Measurements from ENCODE around the gene ZKSCAN8. TPM values are rescaled to one million over a fixed set of nuclear protein-coding genes. Genes with fewer than 3 reads are reported as not detected.

Gene ZKSCAN8
- total RNA-seq, 1 donor from 2014 or later = 20.8 TPM

DNA sequence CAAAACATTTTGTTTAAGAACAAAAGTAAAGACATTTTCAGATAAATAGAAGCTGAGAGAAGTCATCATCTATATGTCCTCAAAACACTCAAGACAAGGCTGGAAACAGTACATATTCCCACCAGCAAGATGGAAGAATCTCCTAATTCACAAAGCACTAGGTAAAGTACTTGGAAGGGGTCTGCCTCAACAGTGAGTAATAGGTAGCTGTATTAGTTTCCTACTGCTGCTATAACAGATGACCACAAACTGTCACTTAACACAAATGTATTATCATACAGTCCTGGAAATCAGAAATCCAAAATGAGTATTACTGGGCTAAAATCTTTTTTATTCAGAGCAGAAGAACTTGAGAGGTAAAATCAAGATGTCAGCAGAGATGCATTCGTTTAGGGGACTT is 40.6 kb downstream of the ZKSCAN8 start:
- Mint-ChIP-seq H3K4me1 (ENCODE audit: low read depth) (no peaks in the 10 kb centered on the region), H3K4me3 (ENCODE audit: low read depth) (no peak overlapping the region)

DNA sequence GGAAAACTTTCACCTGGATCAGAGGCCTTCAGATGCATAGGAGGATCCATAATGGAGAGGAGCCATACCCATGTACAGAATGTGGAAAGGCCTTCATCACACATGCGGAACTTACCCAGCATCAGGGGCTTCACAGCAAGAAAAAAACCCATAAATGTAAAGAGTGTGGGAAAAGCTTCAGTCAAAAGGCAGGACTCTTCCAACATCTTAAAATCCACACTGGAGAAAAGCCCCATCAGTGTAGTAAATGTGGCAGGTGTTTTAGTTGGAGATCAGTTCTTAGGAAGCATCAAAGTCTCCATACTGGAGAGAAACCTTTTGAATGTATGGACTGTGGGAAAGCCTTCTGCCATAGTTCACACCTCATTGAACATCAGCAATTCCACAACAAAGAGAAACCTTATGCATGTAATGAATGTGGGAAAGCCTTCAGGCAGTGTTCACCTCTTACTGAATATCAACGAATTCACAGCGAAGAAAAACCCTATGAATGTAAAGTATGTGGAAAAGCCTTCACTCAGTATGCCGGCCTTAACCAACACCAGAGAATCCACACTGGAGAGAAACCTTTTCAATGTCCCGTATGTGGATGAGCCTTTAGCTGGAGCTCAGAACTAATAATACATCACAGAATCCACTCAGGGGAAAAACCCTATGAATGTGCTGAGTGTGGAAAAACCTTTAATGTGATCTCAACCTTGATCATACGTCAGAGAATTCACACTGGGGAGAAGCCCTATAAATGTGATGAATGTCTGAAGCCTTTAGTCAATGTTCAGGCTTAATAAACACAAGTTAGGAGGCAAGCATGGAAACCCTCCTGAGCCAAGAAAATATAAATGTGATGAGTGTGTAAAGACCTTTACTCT is 46.7 kb downstream of the ZKSCAN8 start:
- H3K4me1 Mint-ChIP-seq (ENCODE audit: low read depth) = no peaks in the 10 kb centered on the region
- no peaks in the 10 kb centered on the region for H3K27me3 Mint-ChIP-seq (ENCODE audit: low read depth)
- peaks cover 63% of the 10 kb centered on the region for H3K9me3 Mint-ChIP-seq
- no peak for DNase-seq (ENCODE audit: low spot score)
- no peak overlapping the region for H3K27ac Mint-ChIP-seq
- intact Hi-C loops (cut with micrococcal nuclease) = no loop called here
- H3K36me3 Mint-ChIP-seq (ENCODE audit: low read depth) = peaks cover 3% of the 10 kb centered on the region
- H3K4me3 Mint-ChIP-seq (ENCODE audit: low read depth) = no peak overlapping the region

More for the DNA sequence above, 40.6 kb downstream of the ZKSCAN8 start:
- DNase-seq (ENCODE audit: low spot score) = no peak
- H3K9me3 Mint-ChIP-seq = peaks cover 43% of the 10 kb centered on the region
- no peak overlapping the region for H3K27ac Mint-ChIP-seq
- H3K36me3 Mint-ChIP-seq (ENCODE audit: low read depth) = no peaks in the 10 kb centered on the region
- peaks cover 2% of the 10 kb centered on the region for H3K27me3 Mint-ChIP-seq (ENCODE audit: low read depth)
- intact Hi-C loops (cut with micrococcal nuclease) = no loop called here

DNA sequence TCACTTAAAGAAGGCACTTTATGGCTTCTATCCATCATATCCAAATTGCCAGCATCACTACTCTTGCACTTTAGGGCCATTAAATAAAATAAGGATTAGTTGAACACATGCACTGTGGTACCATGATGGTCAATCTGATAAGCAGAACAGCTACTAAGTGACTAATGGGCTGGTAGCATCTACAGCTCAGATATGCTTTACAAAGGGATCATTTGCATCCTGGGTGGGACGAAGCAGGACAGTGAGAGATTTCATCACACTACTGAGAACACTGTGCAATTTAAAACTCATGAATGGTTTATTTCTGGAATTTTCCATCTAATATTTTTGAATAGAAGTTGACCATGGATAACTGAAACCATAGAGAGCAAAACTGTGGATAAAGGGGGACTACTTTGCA is 58.3 kb downstream of the ZKSCAN8 start:
- Mint-ChIP-seq H3K9me3 (peaks cover 57% of the 10 kb centered on the region), H3K36me3 (ENCODE audit: low read depth) (no peaks in the 10 kb centered on the region), H3K4me3 (ENCODE audit: low read depth) (no peak overlapping the region), H3K27ac (no peak overlapping the region), H3K27me3 (ENCODE audit: low read depth) (peaks cover 13% of the 10 kb centered on the region), H3K4me1 (ENCODE audit: low read depth) (peaks cover 4% of the 10 kb centered on the region)
- intact Hi-C loops (cut with micrococcal nuclease) = no loop called here
- DNase-seq (ENCODE audit: low spot score) = no peak

DNA sequence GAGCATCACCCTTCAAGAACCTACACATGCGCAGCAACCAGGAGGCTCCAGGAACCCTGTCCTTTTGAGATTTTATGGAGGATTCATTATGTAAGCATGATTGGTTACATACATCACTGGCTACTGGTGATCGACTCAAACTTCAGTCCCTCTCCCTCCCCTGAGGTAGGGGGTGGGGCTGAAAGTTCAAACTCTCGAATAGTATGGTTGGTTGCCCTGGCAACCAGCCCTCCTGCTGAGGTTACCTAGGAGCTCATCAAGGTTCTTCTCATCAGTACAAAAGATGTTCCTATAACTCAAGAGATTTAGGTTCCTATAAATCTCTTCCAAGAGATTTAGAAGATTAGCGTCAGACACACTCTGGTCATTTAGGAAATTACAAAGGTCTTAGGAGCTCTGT is 61.5 kb downstream of the ZKSCAN8 start:
- Mint-ChIP-seq H3K36me3 (ENCODE audit: low read depth) (no peaks in the 10 kb centered on the region), H3K4me3 (ENCODE audit: low read depth) (no peak overlapping the region), H3K9me3 (peaks cover 32% of the 10 kb centered on the region), H3K27ac (no peak overlapping the region), H3K27me3 (ENCODE audit: low read depth) (peaks cover 39% of the 10 kb centered on the region), H3K4me1 (ENCODE audit: low read depth) (peaks cover 15% of the 10 kb centered on the region)
- intact Hi-C loops (cut with micrococcal nuclease) = no loop called here
- no peak for DNase-seq (ENCODE audit: low spot score)

DNA sequence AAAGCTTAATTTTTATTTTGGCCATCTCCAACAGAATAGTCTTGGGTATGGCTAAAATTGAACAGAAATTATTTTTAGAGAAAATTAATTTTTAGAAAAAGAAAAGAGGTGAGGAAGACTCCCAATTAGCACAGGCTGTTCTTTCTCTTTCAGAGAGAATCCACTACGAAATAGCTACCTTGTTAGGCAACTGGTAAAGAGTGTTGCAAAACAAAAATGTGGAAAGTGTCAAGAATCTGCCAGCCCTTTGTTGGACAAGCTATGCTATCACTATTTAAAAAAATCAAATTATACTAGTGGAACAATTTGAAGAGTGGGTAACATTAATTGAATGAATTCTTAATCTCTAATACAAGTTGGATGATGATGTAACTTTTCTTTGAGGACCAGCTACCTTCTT is 64.2 kb downstream of the ZKSCAN8 start:
- H3K4me1 Mint-ChIP-seq (ENCODE audit: low read depth) = peaks cover 18% of the 10 kb centered on the region
- intact Hi-C loops (cut with micrococcal nuclease) = no loop called here
- no peak overlapping the region for H3K27ac Mint-ChIP-seq
- H3K36me3 Mint-ChIP-seq (ENCODE audit: low read depth) = no peaks in the 10 kb centered on the region
- H3K4me3 Mint-ChIP-seq (ENCODE audit: low read depth) = no peak overlapping the region
- DNase-seq (ENCODE audit: low spot score) = no peak
- peaks cover 11% of the 10 kb centered on the region for H3K9me3 Mint-ChIP-seq
- H3K27me3 Mint-ChIP-seq (ENCODE audit: low read depth) = peaks cover 59% of the 10 kb centered on the region

DNA sequence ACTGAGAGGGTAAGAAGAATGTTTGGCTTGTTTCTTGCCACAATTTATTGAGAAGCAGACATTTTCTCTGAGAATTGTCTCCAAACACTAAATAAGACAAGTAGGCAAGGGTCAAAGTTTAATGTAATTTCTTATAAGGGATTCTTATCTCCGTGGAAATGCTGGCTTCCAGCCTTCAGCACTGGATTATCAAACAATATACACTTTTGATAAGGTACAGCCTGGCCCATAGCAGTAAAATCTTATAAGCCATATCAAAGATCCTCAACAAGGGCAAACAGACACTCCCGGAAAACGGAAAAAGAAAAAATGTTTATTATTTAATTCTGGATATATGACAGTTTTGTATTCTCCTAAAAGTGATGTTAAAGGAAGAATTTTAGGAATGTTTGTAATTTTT is 64.8 kb downstream of the ZKSCAN8 start:
- intact Hi-C loops (cut with micrococcal nuclease) = no loop called here
- peaks cover 64% of the 10 kb centered on the region for H3K27me3 Mint-ChIP-seq (ENCODE audit: low read depth)

DNA sequence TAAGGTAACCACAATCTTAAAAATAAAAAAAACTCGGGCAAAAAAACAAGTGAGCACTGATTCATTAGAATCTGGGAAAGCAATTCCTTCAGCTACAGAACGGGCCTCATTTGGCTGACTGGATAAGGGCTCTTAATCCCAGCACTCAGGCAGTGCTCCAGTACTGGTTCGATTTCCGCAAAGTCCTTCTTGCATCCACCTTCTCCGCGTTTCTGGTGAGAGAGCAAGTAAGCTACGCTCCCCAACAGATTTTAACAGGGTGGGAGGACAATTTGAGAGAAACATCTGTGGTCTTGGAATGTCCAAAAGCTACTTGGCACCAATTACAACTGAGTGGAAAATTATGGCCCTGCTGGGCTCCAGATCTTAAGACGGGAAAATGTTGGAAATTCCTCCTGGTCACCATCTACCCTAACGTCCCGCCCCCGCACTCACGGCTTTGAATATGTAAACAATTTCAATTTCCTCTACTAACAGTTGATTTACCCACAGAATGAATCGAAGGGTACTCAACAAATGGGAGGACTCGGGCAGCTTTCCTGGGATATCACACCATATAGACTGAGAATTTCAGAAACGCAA is 65.3 kb downstream of the ZKSCAN8 start:
- Mint-ChIP-seq H3K9me3 (peaks cover 11% of the 10 kb centered on the region), H3K36me3 (ENCODE audit: low read depth) (peaks cover 3% of the 10 kb centered on the region), H3K4me1 (ENCODE audit: low read depth) (peaks cover 22% of the 10 kb centered on the region), H3K4me3 (ENCODE audit: low read depth) (peak overlapping the region; percentile 82), H3K27ac (no peak overlapping the region), H3K27me3 (ENCODE audit: low read depth) (peaks cover 69% of the 10 kb centered on the region)
- intact Hi-C loops (cut with micrococcal nuclease) = no loop called here
- no peak for DNase-seq (ENCODE audit: low spot score)

More for the DNA sequence above, 64.8 kb downstream of the ZKSCAN8 start:
- H3K36me3 Mint-ChIP-seq (ENCODE audit: low read depth) = no peaks in the 10 kb centered on the region
- peaks cover 18% of the 10 kb centered on the region for H3K4me1 Mint-ChIP-seq (ENCODE audit: low read depth)
- no peak overlapping the region for H3K27ac Mint-ChIP-seq
- peaks cover 11% of the 10 kb centered on the region for H3K9me3 Mint-ChIP-seq
- H3K4me3 Mint-ChIP-seq (ENCODE audit: low read depth) = no peak overlapping the region
- DNase-seq (ENCODE audit: low spot score) = no peak

DNA sequence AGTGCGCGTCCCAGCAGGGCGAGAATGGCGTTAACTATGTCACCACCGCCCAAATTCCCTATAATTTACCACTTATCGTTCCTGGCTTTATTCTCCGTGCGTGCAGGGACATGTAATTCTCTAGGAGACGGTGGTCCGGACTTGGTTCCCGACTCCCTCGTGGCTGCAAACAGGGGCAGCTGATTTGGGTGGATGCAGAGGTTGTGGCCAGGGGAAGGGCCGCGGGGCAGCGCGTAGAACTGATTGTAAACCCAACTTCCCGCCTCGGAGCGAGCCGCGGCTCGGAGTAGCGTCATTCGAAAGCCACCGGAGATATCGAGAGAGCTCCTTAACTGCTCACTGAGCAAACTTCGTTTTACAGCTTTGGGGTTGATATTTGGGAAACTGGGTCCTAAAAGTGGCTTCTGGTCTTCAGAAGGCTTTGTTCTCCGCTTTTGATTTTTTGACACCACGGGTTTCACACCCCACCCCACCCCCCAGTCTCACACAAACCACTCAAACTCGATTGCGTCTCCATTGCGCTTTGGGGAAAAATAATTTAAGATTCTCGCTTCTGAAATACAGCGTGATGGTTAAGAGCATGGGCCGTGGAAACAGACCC is 65.9 kb downstream of the ZKSCAN8 start:
- Mint-ChIP-seq H3K4me1 (ENCODE audit: low read depth) (peaks cover 24% of the 10 kb centered on the region), H3K36me3 (ENCODE audit: low read depth) (peaks cover 3% of the 10 kb centered on the region), H3K9me3 (peaks cover 11% of the 10 kb centered on the region), H3K27me3 (ENCODE audit: low read depth) (peaks cover 75% of the 10 kb centered on the region), H3K27ac (no peak overlapping the region), H3K4me3 (ENCODE audit: low read depth) (peak overlapping the region; percentile 82)
- intact Hi-C loops (cut with micrococcal nuclease) = no loop called here
- DNase-seq (ENCODE audit: low spot score) = peak; percentile 28

DNA sequence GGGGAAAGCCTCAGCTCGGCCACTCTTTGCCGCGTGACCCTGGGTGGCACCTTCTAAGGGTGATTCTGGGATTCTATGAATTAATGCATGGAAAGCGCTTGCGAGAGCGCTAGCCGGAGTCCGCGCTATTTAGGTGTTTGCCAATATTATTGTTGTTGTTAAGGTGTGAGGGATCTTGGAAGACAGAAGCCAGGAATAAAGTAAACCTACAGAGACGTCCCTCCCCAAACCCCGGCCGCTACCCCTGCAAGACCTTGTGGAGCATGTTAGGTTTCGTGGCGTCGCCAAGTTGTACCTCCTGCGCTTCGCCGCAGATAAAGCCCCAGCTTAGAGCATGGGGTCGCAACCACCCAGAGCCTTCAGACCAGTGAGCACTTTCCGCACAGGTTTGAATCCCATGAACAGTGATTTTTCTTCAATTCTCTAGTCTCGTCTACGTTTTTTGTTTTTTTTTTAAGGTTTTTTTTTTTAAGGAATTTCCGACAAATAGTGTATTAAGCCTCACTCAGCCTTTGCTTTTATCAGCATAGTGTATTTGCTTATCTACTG is 66.5 kb downstream of the ZKSCAN8 start:
- H3K27ac Mint-ChIP-seq = no peak overlapping the region
- peaks cover 29% of the 10 kb centered on the region for H3K4me1 Mint-ChIP-seq (ENCODE audit: low read depth)
- H3K4me3 Mint-ChIP-seq (ENCODE audit: low read depth) = peak overlapping the region; percentile 82
- peaks cover 11% of the 10 kb centered on the region for H3K9me3 Mint-ChIP-seq
- peaks cover 81% of the 10 kb centered on the region for H3K27me3 Mint-ChIP-seq (ENCODE audit: low read depth)
- peaks cover 3% of the 10 kb centered on the region for H3K36me3 Mint-ChIP-seq (ENCODE audit: low read depth)
- intact Hi-C loops (cut with micrococcal nuclease) = no loop called here
- DNase-seq (ENCODE audit: low spot score) = no peak

Other genes with a start within 250 kb of the ZKSCAN8 start
- gene OR2B2, start 229.5 kb upstream of the ZKSCAN8 start, total RNA-seq = not detected in 2 replicates
- not detected in 2 replicates for gene OR2B6, start 184.6 kb upstream of the ZKSCAN8 start, total RNA-seq
- gene ZNF165, start 61.3 kb upstream of the ZKSCAN8 start, total RNA-seq = 0.34 TPM in 2 replicates
- 4.0 TPM in 2 replicates for gene ZSCAN16, start 17.3 kb upstream of the ZKSCAN8 start, total RNA-seq
- gene ZSCAN9, start 83.4 kb downstream of the ZKSCAN8 start, total RNA-seq = 9.7 and 10.8 TPM in 2 replicates
- 4.6 and 5.0 TPM in 2 replicates for gene ZKSCAN4, start 110.4 kb downstream of the ZKSCAN8 start, total RNA-seq
- gene NKAPL, start 117.4 kb downstream of the ZKSCAN8 start, total RNA-seq = not detected in 2 replicates
- 6.1 and 7.7 TPM in 2 replicates for gene ZSCAN26, start 125.3 kb downstream of the ZKSCAN8 start, total RNA-seq
- 3.4 and 3.8 TPM in 2 replicates for gene PGBD1, start 139.7 kb downstream of the ZKSCAN8 start, total RNA-seq
- gene ZSCAN31, start 194.3 kb downstream of the ZKSCAN8 start, total RNA-seq = 1.5 and 1.9 TPM in 2 replicates
- 3.5 TPM in 2 replicates for gene ZKSCAN3, start 208.1 kb downstream of the ZKSCAN8 start, total RNA-seq

Measured in activated T-helper 2 cell treated with anti-CD3 and anti-CD28 coated beads, Interferon-gamma antibody, Interleukin-2, Interleukin-4, amounts not matched to agents 10 μg/mL and 5 μg/mL and 100 μg/mL, durations not matched to agents 14 hours and 24 hours and 36 hours (primary cell).